ENCODE results near the gene CCNL2. TPM values are rescaled to one million over a fixed set of nuclear protein-coding genes. Genes with fewer than 3 reads are reported as not detected.

Gene CCNL2
- total and polyA plus RNA-seq, 2 of the 13 experiments (the other 11 are each of a cell fraction or from before 2014, with no cell fraction given): 105 to 340 TPM

GRCh38 chr1:1374929-1375662 is 24.0 kb downstream of the CCNL2 start, which contains the start of gene AURKAIP1 (continued):
- TF ChIP-seq, protein P1, sequence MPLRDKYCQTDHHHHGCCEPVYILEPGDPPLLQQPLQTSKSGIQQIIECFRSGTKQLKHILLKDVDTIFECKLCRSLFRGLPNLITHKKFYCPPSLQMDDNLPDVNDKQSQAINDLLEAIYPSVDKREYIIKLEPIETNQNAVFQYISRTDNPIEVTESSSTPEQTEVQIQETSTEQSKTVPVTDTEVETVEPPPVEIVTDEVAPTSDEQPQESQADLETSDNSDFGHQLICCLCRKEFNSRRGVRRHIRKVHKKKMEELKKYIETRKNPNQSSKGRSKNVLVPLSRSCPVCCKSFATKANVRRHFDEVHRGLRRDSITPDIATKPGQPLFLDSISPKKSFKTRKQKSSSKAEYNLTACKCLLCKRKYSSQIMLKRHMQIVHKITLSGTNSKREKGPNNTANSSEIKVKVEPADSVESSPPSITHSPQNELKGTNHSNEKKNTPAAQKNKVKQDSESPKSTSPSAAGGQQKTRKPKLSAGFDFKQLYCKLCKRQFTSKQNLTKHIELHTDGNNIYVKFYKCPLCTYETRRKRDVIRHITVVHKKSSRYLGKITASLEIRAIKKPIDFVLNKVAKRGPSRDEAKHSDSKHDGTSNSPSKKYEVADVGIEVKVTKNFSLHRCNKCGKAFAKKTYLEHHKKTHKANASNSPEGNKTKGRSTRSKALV (CRISPR knock-in tag; IDR thresholded peaks at IDR 0.05): no peak
- peak; percentile 84 for TF ChIP-seq ZNF609 (CRISPR knock-in tag; IDR thresholded peaks at IDR 0.05; ENCODE audit: borderline replicate concordance)
- no peak for TF ChIP-seq SRSF4 (IDR thresholded peaks at IDR 0.05; ENCODE audit: low read depth, low read length, poor library complexity, severe bottlenecking)
- TF ChIP-seq ZNF256 (CRISPR knock-in tag; conservative IDR thresholded peaks at IDR 0.05): no peak
- TF ChIP-seq POLR2AphosphoS5 (IDR thresholded peaks at IDR 0.05; ENCODE audit: low read depth, low read length): peak; percentile 62; the same call in 1 of the 2 replicates
- peak; percentile 52 to 78 for TF ChIP-seq POLR2A (IDR thresholded peaks at IDR 0.05; ENCODE audit: insufficient read depth in 1 of 2, low read depth in 2 of 2, low read length in 2 of 2)
- peak; percentile 99 for TF ChIP-seq KDM2A (CRISPR knock-in tag; IDR thresholded peaks at IDR 0.05; ENCODE audit: borderline replicate concordance, low read depth)
- TF ChIP-seq GZF1 (CRISPR knock-in tag; IDR thresholded peaks at IDR 0.05): peak; percentile 85
- TF ChIP-seq ZNF558 (CRISPR knock-in tag; IDR thresholded peaks at IDR 0.05; ENCODE audit: borderline replicate concordance): no peak; the same call in 1 of the 2 replicates
- peak in 1 of 2 experiments; percentile 81; a peak in 1 of 4 replicates for TF ChIP-seq ATF4 (CRISPR knock-in tag; IDR thresholded peaks at IDR 0.05)
- TF ChIP-seq, protein P2, sequence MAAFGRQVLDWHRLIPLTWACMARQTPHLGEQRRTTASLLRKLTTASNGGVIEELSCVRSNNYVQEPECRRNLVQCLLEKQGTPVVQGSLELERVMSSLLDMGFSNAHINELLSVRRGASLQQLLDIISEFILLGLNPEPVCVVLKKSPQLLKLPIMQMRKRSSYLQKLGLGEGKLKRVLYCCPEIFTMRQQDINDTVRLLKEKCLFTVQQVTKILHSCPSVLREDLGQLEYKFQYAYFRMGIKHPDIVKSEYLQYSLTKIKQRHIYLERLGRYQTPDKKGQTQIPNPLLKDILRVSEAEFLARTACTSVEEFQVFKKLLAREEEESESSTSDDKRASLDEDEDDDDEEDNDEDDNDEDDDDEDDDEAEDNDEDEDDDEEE (CRISPR knock-in tag; IDR thresholded peaks at IDR 0.05): peak; percentile 49; the same call in 1 of the 2 replicates
- peak; percentile 90 for TF ChIP-seq DR1 (CRISPR knock-in tag; IDR thresholded peaks at IDR 0.05)
- TF ChIP-seq, protein P3, sequence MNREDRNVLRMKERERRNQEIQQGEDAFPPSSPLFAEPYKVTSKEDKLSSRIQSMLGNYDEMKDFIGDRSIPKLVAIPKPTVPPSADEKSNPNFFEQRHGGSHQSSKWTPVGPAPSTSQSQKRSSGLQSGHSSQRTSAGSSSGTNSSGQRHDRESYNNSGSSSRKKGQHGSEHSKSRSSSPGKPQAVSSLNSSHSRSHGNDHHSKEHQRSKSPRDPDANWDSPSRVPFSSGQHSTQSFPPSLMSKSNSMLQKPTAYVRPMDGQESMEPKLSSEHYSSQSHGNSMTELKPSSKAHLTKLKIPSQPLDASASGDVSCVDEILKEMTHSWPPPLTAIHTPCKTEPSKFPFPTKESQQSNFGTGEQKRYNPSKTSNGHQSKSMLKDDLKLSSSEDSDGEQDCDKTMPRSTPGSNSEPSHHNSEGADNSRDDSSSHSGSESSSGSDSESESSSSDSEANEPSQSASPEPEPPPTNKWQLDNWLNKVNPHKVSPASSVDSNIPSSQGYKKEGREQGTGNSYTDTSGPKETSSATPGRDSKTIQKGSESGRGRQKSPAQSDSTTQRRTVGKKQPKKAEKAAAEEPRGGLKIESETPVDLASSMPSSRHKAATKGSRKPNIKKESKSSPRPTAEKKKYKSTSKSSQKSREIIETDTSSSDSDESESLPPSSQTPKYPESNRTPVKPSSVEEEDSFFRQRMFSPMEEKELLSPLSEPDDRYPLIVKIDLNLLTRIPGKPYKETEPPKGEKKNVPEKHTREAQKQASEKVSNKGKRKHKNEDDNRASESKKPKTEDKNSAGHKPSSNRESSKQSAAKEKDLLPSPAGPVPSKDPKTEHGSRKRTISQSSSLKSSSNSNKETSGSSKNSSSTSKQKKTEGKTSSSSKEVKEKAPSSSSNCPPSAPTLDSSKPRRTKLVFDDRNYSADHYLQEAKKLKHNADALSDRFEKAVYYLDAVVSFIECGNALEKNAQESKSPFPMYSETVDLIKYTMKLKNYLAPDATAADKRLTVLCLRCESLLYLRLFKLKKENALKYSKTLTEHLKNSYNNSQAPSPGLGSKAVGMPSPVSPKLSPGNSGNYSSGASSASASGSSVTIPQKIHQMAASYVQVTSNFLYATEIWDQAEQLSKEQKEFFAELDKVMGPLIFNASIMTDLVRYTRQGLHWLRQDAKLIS (CRISPR knock-in tag; IDR thresholded peaks at IDR 0.05): no peak
- TF ChIP-seq BCL6 (CRISPR knock-in tag; IDR thresholded peaks at IDR 0.05): peak; percentile 73
- peak; percentile 96; the same call in 1 of the 2 replicates for TF ChIP-seq TP53 (CRISPR knock-in tag; conservative IDR thresholded peaks at IDR 0.05)
